IMR-90 (cell line): Measurements from ENCODE around the gene TBCK.

ENCODE experiments used
- BHLHE40 ChIP-seq: fragments of 150-350 bp; IDR thresholded peaks from 2 replicates; pipeline ENCODE4 v1.6.1; 2016; ENCODE audit warnings: mild to moderate bottlenecking, low read depth, low read length
- CEBPB ChIP-seq: IDR thresholded peaks from 2 replicates; pipeline ENCODE4 v1.6.1; 2012; ENCODE audit warnings: low read depth, low read length, improper control_type of control experiment
- CHD1 ChIP-seq: IDR thresholded peaks from 2 replicates; pipeline ENCODE4 v1.6.1; 2012; ENCODE audit warnings: low read depth, low read length, improper control_type of control experiment
- CTCF ChIP-seq: conservative IDR thresholded peaks from 2 replicates; pipeline ENCODE4 v1.5.1; 2012; ENCODE audit warnings: mild to moderate bottlenecking, low read depth, low read length, improper control_type of control experiment
- FOS ChIP-seq: fragments of 150-350 bp; IDR thresholded peaks from 2 replicates; pipeline ENCODE4 v1.6.1; 2016; ENCODE audit warnings: low read depth, low read length
- MAFK ChIP-seq: IDR thresholded peaks from 2 replicates; pipeline ENCODE4 v1.6.1; 2012; ENCODE audit warnings: low read depth, low read length, improper control_type of control experiment
- MAZ ChIP-seq: IDR thresholded peaks from 2 replicates; pipeline ENCODE4 v1.6.1; 2012; ENCODE audit warnings: low read depth, mild to moderate bottlenecking, low read length, improper control_type of control experiment, moderate library complexity, borderline replicate concordance
- POLR2A ChIP-seq: IDR thresholded peaks from 2 replicates; pipeline ENCODE4 v1.6.1; 2012; ENCODE audit warnings: mild to moderate bottlenecking, low read depth, low read length
- RAD21 ChIP-seq: IDR thresholded peaks from 2 replicates; pipeline ENCODE4 v1.6.1; 2012; ENCODE audit warnings: low read length, improper control_type of control experiment
- RCOR1 ChIP-seq: IDR thresholded peaks from 2 replicates; pipeline ENCODE4 v1.6.1; 2012; ENCODE audit warnings: mild to moderate bottlenecking, low read length, improper control_type of control experiment; ENCODE audit not compliant: insufficient replicate concordance
- RFX5 ChIP-seq: IDR thresholded peaks from 2 replicates; pipeline ENCODE4 v1.8.0; 2012; ENCODE audit warnings: low read depth, mild to moderate bottlenecking, low read length, moderate library complexity
- SMC3 ChIP-seq: fragments of 150-350 bp; IDR thresholded peaks from 2 replicates; pipeline ENCODE4 v1.6.1; 2016; ENCODE audit warnings: low read depth, mild to moderate bottlenecking, antibody characterized with exemption, low read length, moderate library complexity
- USF2 ChIP-seq: fragments of 150-350 bp; IDR thresholded peaks from 2 replicates; pipeline ENCODE4 v1.6.1; 2017; ENCODE audit warnings: mild to moderate bottlenecking, antibody characterized with exemption, low read length, low read depth

GRCh38 chr4:106036334-106036733 is 279.7 kb downstream of the TBCK start:
- TF ChIP-seq CEBPB: no peak
- no peak for TF ChIP-seq CTCF
- no peak for TF ChIP-seq RAD21
- no peak for TF ChIP-seq RFX5
- TF ChIP-seq POLR2A: no peak
- TF ChIP-seq SMC3: no peak
- no peak for TF ChIP-seq CHD1
- no peak for TF ChIP-seq RCOR1
- no peak for TF ChIP-seq FOS
- TF ChIP-seq USF2: no peak
- no peak for TF ChIP-seq MAZ
- TF ChIP-seq MAFK: no peak
- no peak for TF ChIP-seq BHLHE40
